ENCODE results near the gene CTRL.

CTRL gene

GRCh38 chr16:67968400-67969253, 37.0 kb upstream of the CTRL start, which contains the start of gene SLC12A4 (continued):
- TF ChIP-seq, protein P1, sequence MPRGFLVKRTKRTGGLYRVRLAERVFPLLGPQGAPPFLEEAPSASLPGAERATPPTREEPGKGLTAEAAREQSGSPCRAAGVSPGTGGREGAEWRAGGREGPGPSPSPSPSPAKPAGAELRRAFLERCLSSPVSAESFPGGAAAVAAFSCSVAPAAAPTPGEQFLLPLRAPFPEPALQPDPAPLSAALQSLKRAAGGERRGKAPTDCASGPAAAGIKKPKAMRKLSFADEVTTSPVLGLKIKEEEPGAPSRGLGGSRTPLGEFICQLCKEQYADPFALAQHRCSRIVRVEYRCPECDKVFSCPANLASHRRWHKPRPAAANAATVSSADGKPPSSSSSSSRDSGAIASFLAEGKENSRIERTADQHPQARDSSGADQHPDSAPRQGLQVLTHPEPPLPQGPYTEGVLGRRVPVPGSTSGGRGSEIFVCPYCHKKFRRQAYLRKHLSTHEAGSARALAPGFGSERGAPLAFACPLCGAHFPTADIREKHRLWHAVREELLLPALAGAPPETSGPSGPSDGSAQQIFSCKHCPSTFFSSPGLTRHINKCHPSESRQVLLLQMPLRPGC (tag by site-specific recombination; IDR thresholded peaks at IDR 0.05) = peak; percentile 25; the same call in 1 of the 2 replicates
- TF ChIP-seq ZNF121 (tag by site-specific recombination; IDR thresholded peaks at IDR 0.05) (peak; percentile 92), KLF8 (tag by site-specific recombination; IDR thresholded peaks at IDR 0.05) (peak; percentile 25; the same call in 1 of the 2 replicates), ZSCAN30 (tag by site-specific recombination; IDR thresholded peaks at IDR 0.05) (peak; percentile 32), ZNF580 (tag by site-specific recombination; IDR thresholded peaks at IDR 0.05) (peak; percentile 77; the same call in 1 of the 2 replicates), ZNF843 (tag by site-specific recombination; IDR thresholded peaks at IDR 0.05) (0 out of 2 replicates have a peak, but pooled peaks have one; percentile 21), KLF7 (tag by site-specific recombination; IDR thresholded peaks at IDR 0.05; ENCODE audit: borderline replicate concordance) (peak; percentile 33; the same call in 1 of the 2 replicates), ZBTB44 (tag by site-specific recombination; IDR thresholded peaks at IDR 0.05) (0 out of 2 replicates have a peak, but pooled peaks have one; percentile 5), ZBTB48 (tag by site-specific recombination; IDR thresholded peaks at IDR 0.05) (0 out of 2 replicates have a peak, but pooled peaks have one; percentile 17), KLF1 (tag by site-specific recombination; IDR thresholded peaks at IDR 0.05) (peak; percentile 73), ZNF280C (tag by site-specific recombination; IDR thresholded peaks at IDR 0.05) (no peak), ZNF148 (tag by site-specific recombination; IDR thresholded peaks at IDR 0.05; ENCODE audit: borderline replicate concordance) (no peak), SP2 (tag by site-specific recombination; IDR thresholded peaks at IDR 0.05) (peak; percentile 76), KLF10 (tag by site-specific recombination; IDR thresholded peaks at IDR 0.05) (peak; percentile 81), ZNF2 (tag by site-specific recombination; IDR thresholded peaks at IDR 0.05) (no peak), HOXC10 (CRISPR knock-in tag; IDR thresholded peaks at IDR 0.05) (no peak), PRDM10 (tag by site-specific recombination; IDR thresholded peaks at IDR 0.05) (0 out of 2 replicates have a peak, but pooled peaks have one; percentile 6), ZNF658 (tag by site-specific recombination; IDR thresholded peaks at IDR 0.05) (no peak)
- TF ChIP-seq, protein P2, sequence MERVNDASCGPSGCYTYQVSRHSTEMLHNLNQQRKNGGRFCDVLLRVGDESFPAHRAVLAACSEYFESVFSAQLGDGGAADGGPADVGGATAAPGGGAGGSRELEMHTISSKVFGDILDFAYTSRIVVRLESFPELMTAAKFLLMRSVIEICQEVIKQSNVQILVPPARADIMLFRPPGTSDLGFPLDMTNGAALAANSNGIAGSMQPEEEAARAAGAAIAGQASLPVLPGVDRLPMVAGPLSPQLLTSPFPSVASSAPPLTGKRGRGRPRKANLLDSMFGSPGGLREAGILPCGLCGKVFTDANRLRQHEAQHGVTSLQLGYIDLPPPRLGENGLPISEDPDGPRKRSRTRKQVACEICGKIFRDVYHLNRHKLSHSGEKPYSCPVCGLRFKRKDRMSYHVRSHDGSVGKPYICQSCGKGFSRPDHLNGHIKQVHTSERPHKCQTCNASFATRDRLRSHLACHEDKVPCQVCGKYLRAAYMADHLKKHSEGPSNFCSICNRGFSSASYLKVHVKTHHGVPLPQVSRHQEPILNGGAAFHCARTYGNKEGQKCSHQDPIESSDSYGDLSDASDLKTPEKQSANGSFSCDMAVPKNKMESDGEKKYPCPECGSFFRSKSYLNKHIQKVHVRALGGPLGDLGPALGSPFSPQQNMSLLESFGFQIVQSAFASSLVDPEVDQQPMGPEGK (tag by site-specific recombination; IDR thresholded peaks at IDR 0.05) = peak; percentile 67
- TF ChIP-seq, protein P3, sequence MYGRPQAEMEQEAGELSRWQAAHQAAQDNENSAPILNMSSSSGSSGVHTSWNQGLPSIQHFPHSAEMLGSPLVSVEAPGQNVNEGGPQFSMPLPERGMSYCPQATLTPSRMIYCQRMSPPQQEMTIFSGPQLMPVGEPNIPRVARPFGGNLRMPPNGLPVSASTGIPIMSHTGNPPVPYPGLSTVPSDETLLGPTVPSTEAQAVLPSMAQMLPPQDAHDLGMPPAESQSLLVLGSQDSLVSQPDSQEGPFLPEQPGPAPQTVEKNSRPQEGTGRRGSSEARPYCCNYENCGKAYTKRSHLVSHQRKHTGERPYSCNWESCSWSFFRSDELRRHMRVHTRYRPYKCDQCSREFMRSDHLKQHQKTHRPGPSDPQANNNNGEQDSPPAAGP (tag by site-specific recombination; IDR thresholded peaks at IDR 0.05) = peak; percentile 63
- TF ChIP-seq, protein P4, sequence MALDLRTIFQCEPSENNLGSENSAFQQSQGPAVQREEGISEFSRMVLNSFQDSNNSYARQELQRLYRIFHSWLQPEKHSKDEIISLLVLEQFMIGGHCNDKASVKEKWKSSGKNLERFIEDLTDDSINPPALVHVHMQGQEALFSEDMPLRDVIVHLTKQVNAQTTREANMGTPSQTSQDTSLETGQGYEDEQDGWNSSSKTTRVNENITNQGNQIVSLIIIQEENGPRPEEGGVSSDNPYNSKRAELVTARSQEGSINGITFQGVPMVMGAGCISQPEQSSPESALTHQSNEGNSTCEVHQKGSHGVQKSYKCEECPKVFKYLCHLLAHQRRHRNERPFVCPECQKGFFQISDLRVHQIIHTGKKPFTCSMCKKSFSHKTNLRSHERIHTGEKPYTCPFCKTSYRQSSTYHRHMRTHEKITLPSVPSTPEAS (tag by site-specific recombination; IDR thresholded peaks at IDR 0.05) = no peak

All from HEK293 (cell line).